ENCODE measurements around the gene VENTX.

- TF ChIP-seq POLR2A (IDR thresholded peaks at IDR 0.05) (no peak), CTCF (IDR thresholded peaks at IDR 0.05) (no peak), POLR2AphosphoS5 (IDR thresholded peaks at IDR 0.05) (no peak)
Measured at GRCh38 chr10:133263674-133264073, 26.0 kb downstream of the VENTX start.

Data from sigmoid colon (tissue), 4 donors.